HepG2 (cell line): ENCODE data around the gene LAMA1.

Source experiments
- HOXA7 ChIP-seq: sonication (generic); formaldehyde crosslinking; IDR thresholded peaks from 2 replicates; pipeline ENCODE4 v1.8.1; 2022; ENCODE audit warnings: mild to moderate bottlenecking, missing genetic modification reagents, moderate library complexity
- NONO ChIP-seq, 2 experiments: fragments of 450-650 bp in 1 of 2; sonication (generic) in 1 of 2; formaldehyde crosslinking in 1 of 2; IDR thresholded peaks in 1 of 2; conservative IDR thresholded peaks in 1 of 2; 2 replicates each; pipeline versions ENCODE4 v1.6.1 to v1.8.0; 2017 to 2022; ENCODE audit warnings: mild to moderate bottlenecking in 1 of 2, missing genetic modification reagents in 1 of 2, moderate library complexity in 1 of 2
- ZNF431 ChIP-seq: sonication (generic); formaldehyde crosslinking; IDR thresholded peaks from 2 replicates; pipeline ENCODE4 v1.9.0; 2022; ENCODE audit warnings: missing genetic modification reagents, low read depth, mild to moderate bottlenecking, borderline replicate concordance
- ZNF597 ChIP-seq: sonication (generic); formaldehyde crosslinking; IDR thresholded peaks from 2 replicates; pipeline ENCODE4 v1.5.0; 2020; ENCODE audit warnings: missing genetic modification reagents
- ZNF746 ChIP-seq: sonication (generic); formaldehyde crosslinking; IDR thresholded peaks from 2 replicates; pipeline ENCODE4 v1.8.0; 2022; ENCODE audit warnings: mild to moderate bottlenecking, missing genetic modification reagents
- TF ChIP-seq, protein P1 (sequence below): sonication (generic); formaldehyde crosslinking; conservative IDR thresholded peaks from 2 replicates; pipeline ENCODE4 v1.4.0; 2020; ENCODE audit warnings: missing genetic modification reagents

DNA sequence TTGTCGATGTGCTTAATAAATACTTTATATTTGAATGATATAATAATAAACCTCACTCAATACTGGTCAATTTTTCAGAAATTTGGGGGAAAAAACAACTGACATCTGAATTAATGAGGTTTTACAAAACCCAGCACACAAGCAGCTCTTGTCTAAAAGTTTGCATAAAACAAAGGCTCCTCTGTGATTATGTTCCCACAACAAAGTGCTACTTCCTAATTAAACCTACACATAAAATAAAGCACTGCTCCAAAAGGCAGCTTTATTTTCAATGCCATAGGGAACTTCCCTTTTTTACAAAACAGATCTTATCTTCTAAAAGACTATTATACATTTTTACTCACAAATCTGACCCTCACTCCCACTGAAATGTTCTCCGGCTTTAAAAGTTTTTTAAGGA is 47.1 kb downstream of the LAMA1 start:
- TF ChIP-seq ZNF431 (CRISPR knock-in tag) = no peak
- no peak for TF ChIP-seq HOXA7 (CRISPR knock-in tag)
- no peak for TF ChIP-seq ZNF746 (CRISPR knock-in tag)
- no peak for TF ChIP-seq ZNF597 (CRISPR knock-in tag)
- no peak for TF ChIP-seq NONO (IDR thresholded peaks at IDR 0.05)
- no peak for TF ChIP-seq NONO (CRISPR knock-in tag; conservative IDR thresholded peaks at IDR 0.05)
- TF ChIP-seq, protein P1, sequence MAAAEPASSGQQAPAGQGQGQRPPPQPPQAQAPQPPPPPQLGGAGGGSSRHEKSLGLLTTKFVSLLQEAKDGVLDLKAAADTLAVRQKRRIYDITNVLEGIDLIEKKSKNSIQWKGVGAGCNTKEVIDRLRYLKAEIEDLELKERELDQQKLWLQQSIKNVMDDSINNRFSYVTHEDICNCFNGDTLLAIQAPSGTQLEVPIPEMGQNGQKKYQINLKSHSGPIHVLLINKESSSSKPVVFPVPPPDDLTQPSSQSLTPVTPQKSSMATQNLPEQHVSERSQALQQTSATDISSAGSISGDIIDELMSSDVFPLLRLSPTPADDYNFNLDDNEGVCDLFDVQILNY (CRISPR knock-in tag) = no peak
